ENCODE measurements around the gene GABRR1. TPM values are rescaled to one million over a fixed set of nuclear protein-coding genes. Genes with fewer than 3 reads are reported as not detected.

Gene GABRR1
- polyA plus RNA-seq, 3 donors, result not detected

DNA sequence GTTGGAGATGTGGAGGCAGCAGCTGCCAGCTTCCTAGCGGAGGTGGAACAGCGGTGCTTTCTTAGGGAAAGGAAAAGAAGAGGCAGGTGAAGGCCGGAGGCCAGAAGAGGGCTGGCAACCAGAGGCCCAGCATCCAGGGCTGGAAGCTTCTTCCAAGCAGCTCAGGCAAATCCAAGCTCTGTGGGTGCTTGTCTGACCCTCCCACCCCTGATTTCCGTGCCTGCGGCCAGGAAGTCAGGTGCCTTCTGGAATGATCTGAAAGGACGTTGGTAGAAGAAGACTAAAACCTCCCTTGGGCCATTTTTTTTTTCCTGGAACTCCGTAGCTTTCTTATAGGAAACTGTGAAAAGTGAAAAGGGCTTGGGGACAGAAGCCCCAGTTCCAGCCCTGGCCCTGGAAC lies 33.1 kb upstream of the GABRR1 start:
- peak overlapping the region in 1 of 7 donors; percentile 4 for H3K27ac Mint-ChIP-seq
- H3K27me3 Mint-ChIP-seq (ENCODE audit: low read depth in 3 of 3), result no peaks in the 10 kb centered on the region
- Histone ChIP-seq H3K4me3 (replicated peaks in 1 of 3; ENCODE audit: low read depth in 2 of 3, low read length in 3 of 3) (no peak overlapping the region), H3K36me3 (replicated peaks in 1 of 2; ENCODE audit: control insufficient read depth in 1 of 2, insufficient read depth in 2 of 2, low read length in 2 of 2) (no peaks in the 10 kb centered on the region), H3K27ac (ENCODE audit: low read depth in 1 of 2, low read length in 2 of 2) (no peak overlapping the region), H3K4me2 (replicated peaks; ENCODE audit: extremely low read depth, low read length, poor library complexity, severe bottlenecking) (no peak overlapping the region), H3K9me3 (replicated peaks in 1 of 2; ENCODE audit: control insufficient read depth in 1 of 2, insufficient read depth in 1 of 2, low read length in 2 of 2) (no peaks in the 10 kb centered on the region), H3K79me2 (ENCODE audit: insufficient read depth, low read length) (no peaks in the 10 kb centered on the region), H3K9ac (ENCODE audit: insufficient read depth, low read length, poor library complexity, severe bottlenecking) (no peak overlapping the region), H3K27me3 (ENCODE audit: control insufficient read depth in 2 of 2, insufficient read depth in 2 of 2, low read length in 2 of 2) (no peaks in the 10 kb centered on the region), H3K4me1 (ENCODE audit: control insufficient read depth in 1 of 2, insufficient read depth in 2 of 2, low read length in 2 of 2) (peaks cover 0 to 5% of the 10 kb centered on the region in 2 donors), H4K20me1 (ENCODE audit: insufficient read depth, low read length) (no peaks in the 10 kb centered on the region), H2AFZ (ENCODE audit: insufficient read depth, low read depth, low read length, poor library complexity, severe bottlenecking) (no peak overlapping the region)
- intact Hi-C loops (cut with micrococcal nuclease), result no loop called here
- WGBS (ENCODE audit: insufficient coverage), result 100% methylated on average over 4 of the region's 7 CpGs
- no peaks in the 10 kb centered on the region for H3K36me3 Mint-ChIP-seq
- peaks cover 9% of the 10 kb centered on the region for H3K4me1 Mint-ChIP-seq
- no peaks in the 10 kb centered on the region for H3K9me3 Mint-ChIP-seq
- no peak overlapping the region for H3K4me3 Mint-ChIP-seq
- no peak for DNase-seq
- TF ChIP-seq, protein P1, sequence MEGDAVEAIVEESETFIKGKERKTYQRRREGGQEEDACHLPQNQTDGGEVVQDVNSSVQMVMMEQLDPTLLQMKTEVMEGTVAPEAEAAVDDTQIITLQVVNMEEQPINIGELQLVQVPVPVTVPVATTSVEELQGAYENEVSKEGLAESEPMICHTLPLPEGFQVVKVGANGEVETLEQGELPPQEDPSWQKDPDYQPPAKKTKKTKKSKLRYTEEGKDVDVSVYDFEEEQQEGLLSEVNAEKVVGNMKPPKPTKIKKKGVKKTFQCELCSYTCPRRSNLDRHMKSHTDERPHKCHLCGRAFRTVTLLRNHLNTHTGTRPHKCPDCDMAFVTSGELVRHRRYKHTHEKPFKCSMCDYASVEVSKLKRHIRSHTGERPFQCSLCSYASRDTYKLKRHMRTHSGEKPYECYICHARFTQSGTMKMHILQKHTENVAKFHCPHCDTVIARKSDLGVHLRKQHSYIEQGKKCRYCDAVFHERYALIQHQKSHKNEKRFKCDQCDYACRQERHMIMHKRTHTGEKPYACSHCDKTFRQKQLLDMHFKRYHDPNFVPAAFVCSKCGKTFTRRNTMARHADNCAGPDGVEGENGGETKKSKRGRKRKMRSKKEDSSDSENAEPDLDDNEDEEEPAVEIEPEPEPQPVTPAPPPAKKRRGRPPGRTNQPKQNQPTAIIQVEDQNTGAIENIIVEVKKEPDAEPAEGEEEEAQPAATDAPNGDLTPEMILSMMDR (IDR thresholded peaks at IDR 0.05), result no peak

DNA sequence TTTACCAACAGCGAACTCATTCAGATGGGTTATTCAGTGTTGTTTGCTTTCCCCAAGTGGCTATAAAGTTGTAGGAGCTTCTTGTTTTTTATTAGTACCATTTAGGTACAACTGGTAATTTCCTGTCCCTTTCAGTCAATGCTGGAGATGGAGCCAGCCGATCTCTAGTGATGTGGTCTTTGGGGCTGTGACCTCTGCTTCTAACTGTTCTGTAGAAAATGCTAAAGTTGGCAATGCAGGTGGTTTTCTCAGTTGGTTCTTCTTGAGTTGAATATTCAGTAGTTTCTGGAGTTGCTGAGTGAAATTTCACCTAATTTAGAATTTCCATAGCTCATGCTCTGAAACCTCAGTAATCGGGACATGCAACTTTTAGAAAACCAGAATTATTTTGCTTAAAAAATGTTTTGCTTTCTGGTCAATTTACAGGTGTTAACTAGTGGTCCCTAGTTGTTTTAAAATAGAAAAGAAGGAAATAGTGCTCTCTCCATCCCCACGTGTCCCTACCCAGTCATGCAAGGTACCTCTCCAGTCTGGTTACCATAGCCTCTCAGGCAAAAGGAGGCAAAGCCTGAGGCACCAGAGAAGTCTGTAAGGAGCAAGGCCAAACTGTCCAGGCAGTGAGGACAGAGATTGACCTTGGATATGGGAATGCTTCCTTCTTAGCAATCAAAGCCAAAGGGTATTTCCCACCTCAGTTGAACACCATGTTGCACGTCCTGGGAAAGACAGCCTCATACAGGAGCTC lies 27.3 kb upstream of the GABRR1 start:
- Mint-ChIP-seq H3K36me3 (no peaks in the 10 kb centered on the region), H3K9me3 (no peaks in the 10 kb centered on the region), H3K4me3 (no peak overlapping the region), H3K27me3 (ENCODE audit: low read depth in 3 of 3) (no peaks in the 10 kb centered on the region), H3K27ac (no peak overlapping the region), H3K4me1 (peaks cover 9% of the 10 kb centered on the region)
- Histone ChIP-seq H3K4me2 (replicated peaks; ENCODE audit: extremely low read depth, low read length, poor library complexity, severe bottlenecking) (no peak overlapping the region), H3K9me3 (replicated peaks in 1 of 2; ENCODE audit: control insufficient read depth in 1 of 2, insufficient read depth in 1 of 2, low read length in 2 of 2) (no peaks in the 10 kb centered on the region), H3K36me3 (replicated peaks in 1 of 2; ENCODE audit: control insufficient read depth in 1 of 2, insufficient read depth in 2 of 2, low read length in 2 of 2) (no peaks in the 10 kb centered on the region), H3K4me3 (replicated peaks in 1 of 3; ENCODE audit: low read depth in 2 of 3, low read length in 3 of 3) (no peak overlapping the region), H3K4me1 (ENCODE audit: control insufficient read depth in 1 of 2, insufficient read depth in 2 of 2, low read length in 2 of 2) (peaks cover 0 to 2% of the 10 kb centered on the region in 2 donors), H3K27me3 (ENCODE audit: control insufficient read depth in 2 of 2, insufficient read depth in 2 of 2, low read length in 2 of 2) (no peaks in the 10 kb centered on the region), H3K27ac (ENCODE audit: low read depth in 1 of 2, low read length in 2 of 2) (no peak overlapping the region), H4K20me1 (ENCODE audit: insufficient read depth, low read length) (no peaks in the 10 kb centered on the region), H3K9ac (ENCODE audit: insufficient read depth, low read length, poor library complexity, severe bottlenecking) (no peak overlapping the region), H2AFZ (ENCODE audit: insufficient read depth, low read depth, low read length, poor library complexity, severe bottlenecking) (no peak overlapping the region), H3K79me2 (ENCODE audit: insufficient read depth, low read length) (no peaks in the 10 kb centered on the region)
- no peak for DNase-seq
- no CpG with 5 or more reads among the region's 5 CpGs for WGBS (ENCODE audit: insufficient coverage)
- intact Hi-C loops (cut with micrococcal nuclease), result loop anchor here (5.0 kb wide), 2 partner anchors 257 to 262 kb away; no protein-coding TSS in a partner anchor
- TF ChIP-seq, protein P1 (IDR thresholded peaks at IDR 0.05), result no peak
